GM21825 (cell line): Measurements from ENCODE around the gene FBXO7.

Experiments
- ATAC-seq: cut with Tn5 transposase; IDR thresholded peaks from one replicate; pipeline ENCODE4 v1.9.1; 2021; ENCODE audit warnings: mild to moderate bottlenecking, moderate library complexity; ENCODE audit not compliant: unreplicated experiment

FBXO7 gene

DNA sequence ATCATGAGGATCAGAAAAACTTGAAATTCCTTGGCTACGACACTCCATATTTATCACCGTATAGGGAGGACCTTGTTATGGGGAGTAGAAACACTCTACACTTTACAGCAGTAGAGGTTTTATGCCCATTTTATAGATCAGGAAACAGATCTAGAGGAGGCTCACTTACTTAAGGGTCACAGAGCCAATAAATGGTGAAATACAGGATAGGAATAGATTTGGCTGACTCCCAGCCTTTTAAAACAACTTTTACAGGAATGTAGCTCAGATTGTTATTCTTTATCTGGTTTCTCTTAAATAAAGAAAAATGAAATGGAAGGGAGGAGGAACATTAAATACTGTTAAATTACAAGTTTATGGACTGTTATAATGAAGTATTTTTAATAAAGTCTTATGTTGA lies 14.8 kb downstream of the FBXO7 start:
- ATAC-seq: no peak

DNA sequence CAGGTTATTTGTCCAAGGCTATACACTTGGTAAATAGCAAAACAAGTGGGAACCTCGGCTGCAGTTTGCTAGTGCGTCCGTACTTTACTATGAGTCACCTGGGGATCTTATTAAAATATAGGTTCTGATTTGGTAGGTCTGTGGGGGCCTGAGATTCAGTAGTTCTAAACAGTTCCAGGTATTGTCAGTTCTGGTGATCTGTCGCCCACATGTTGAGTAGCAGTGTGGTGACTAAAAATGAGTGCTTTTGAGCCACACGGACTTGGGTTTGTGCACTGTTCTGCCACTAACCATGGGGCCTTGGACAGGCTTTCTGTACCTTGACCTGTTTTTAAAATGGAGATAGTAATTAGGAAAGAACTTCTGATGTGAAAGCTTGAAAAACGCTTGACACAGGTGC lies 15.7 kb downstream of the FBXO7 start:
- no peak for ATAC-seq

DNA sequence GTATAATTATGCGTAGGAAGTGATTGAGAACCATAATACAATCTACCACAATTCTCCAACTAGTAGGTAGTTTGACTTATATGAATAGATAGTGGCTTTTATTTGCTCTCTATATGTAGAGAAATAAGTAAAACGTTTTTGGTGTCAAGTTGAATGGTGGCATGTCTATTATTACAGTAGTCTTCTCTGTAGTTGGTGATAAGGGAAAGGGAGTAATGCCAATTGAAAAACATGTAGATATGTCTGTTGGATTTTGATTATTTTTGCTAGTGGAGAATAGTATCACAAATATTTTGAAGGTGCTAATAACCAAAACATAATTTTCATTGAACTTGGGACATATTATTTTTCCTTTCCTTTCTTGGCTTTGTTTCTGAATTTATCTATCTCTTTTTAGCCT lies 17.5 kb downstream of the FBXO7 start:
- ATAC-seq: no peak

- no peak for ATAC-seq
These were observed 18.9 kb downstream of the FBXO7 start for GRCh38 chr22:32493551-32493950.

- no peak for ATAC-seq
These were observed 20.4 kb downstream of the FBXO7 start for GRCh38 chr22:32494971-32495370.

DNA sequence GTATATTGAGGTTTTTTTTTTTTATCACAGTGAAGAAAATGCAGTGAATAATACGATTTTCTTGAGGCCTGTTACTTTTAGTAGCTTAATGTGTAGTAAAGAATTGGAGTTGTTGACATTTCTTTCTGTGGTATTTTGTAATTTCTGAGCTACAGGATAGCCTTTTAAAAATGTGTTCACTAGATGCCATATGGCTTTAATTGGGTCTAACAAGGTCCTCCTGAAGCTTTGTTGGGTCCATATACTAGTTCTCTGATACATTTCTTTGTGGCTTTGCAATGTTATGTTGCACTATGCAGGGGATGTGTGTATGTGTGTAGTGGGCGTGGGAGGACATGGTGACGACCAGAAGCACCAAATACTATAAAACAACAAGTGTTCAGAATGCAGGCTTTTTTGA lies 25.1 kb downstream of the FBXO7 start:
- no peak for ATAC-seq

- no peak for ATAC-seq
These were observed 27.5 kb downstream of the FBXO7 start for GRCh38 chr22:32501836-32502752.

GRCh38 chr22:32509045-32509444 lies 34.4 kb downstream of the FBXO7 start:
- no peak for ATAC-seq

DNA sequence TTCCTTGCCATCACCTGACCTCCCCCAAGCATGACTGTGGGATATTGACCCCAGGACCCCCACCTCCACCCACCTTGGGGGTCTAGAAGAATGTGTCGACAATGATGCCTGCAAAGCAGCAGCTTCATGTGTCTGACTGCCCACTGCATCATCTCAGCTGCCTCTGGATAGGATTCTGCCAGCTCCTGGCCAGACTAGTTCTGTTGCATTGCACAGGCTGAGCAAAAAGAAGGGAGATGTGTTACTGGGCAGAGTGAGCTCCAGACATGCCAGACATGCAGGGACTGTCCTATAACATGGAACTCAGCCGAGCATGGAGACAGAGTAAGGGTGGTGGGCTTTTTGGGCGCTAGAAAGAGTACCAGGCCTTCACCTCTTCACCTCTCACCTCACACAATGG lies 36.7 kb downstream of the FBXO7 start:
- ATAC-seq: no peak

DNA sequence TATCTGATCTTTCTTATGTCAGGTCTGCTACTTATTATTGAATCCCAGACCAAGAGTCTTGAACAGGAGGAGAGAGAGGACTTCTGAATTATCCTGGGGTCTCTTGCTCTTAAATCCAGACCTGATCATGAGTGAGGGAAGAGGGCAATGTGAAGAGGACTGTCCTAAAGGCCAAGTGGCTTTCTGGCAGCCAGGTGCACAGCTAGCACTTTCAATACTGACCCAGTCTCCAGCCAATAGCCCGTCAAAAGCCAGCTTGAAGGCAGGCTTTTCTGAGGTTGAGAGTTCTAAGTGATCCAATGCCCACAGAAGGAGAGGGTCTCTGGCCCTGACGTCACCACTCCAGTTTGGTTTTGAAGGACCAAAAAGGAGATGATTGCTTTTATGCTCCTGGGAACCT lies 37.2 kb downstream of the FBXO7 start:
- ATAC-seq: no peak

GRCh38 chr22:32512267-32512982 lies 37.8 kb downstream of the FBXO7 start:
- no peak for ATAC-seq

- no peak for ATAC-seq
These were observed 40.5 kb downstream of the FBXO7 start for GRCh38 chr22:32515084-32515483.

DNA sequence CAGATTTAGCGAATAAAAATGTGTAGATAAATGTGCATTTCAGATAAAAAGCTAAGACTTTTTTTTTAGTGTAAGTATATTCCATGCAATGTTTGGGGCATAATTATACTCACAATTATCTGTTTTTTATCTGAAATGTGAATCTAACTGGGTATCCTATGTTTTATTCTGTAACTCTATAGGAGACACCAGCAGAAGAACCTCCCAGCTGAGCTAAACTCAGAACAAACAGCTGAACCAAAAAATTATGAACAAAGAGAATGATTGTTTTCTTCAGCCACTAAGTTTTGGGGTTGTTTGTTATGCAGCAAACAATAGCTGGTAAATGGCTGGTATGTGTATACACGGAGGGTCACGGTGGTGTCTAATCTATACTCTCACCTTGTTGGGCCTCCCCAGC lies 42.9 kb downstream of the FBXO7 start:
- ATAC-seq: no peak

DNA sequence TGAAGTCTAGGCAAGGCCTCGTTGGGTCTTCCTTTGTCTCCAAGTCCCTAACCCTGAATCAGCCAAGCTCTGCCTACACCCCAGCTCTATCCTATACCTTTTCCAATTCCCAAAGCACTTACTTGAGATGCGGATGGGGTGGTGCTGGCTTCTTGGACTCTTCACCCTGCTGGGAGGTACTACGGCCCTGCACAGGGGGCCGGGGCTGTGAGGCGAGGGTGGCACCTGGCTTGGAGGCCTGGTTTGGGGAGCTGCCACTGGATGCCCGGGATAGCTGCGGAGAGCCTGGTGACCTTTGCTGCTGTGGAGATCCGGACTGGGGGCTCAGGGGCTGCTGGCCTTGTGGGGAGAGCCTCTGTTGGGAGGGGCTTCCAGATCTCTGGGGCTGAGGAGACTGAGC lies 43.3 kb downstream of the FBXO7 start:
- ATAC-seq: no peak

DNA sequence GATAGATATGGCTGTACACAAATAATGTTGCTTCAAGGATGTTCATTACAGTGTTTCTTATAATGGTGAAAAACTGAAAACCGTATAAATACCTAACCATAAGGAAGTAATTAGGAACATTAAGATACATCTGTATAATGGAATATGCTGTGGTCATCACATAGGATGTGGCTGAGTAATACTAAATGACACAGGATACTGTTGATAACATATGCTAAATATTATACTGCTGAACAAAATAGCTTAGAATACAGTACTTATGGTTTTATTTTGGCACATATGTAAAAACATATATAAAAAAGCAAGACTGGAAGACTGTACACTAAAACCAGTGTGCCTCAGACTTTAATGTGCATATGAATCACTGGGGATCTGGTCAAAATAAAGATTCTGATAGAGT lies 43.8 kb downstream of the FBXO7 start:
- ATAC-seq: no peak

DNA sequence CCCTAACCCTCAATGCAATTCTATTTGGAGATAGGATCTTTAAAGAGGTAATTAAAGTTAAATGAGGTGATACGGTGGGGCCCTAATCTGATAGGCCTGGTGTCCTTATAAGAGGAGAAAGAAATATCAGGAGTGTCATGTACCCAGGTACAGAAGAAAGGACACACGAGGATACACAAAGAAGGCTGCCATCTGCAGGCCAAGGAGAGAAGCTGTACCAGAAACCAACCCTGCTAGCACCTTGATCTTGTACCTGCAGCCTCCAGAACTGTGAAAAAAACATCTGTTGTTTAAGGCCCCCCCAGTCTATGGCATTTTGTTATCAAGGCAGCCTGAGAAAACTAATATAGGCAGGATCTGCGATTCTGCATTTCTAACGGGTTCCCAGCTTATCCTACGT lies 44.2 kb downstream of the FBXO7 start:
- no peak for ATAC-seq

DNA sequence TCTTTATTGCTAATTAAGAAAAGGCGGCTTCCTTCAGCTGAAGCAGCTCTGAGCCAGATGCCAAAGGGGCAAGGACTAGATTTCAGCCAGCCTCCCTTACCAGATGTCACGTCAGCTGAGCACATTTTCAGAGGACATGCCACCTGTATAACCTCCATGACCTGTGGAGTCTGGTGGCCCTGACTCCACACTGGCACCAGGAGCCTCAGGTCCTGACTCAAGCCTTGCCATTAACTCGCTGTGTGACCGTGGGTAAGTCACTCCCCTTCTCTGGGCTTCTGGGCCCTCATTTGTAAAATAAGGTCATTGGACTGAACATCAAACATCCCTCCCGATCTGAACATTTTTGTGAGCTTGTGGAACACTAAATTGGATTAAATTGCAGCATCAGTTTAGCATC lies 46.0 kb downstream of the FBXO7 start:
- ATAC-seq: no peak

DNA sequence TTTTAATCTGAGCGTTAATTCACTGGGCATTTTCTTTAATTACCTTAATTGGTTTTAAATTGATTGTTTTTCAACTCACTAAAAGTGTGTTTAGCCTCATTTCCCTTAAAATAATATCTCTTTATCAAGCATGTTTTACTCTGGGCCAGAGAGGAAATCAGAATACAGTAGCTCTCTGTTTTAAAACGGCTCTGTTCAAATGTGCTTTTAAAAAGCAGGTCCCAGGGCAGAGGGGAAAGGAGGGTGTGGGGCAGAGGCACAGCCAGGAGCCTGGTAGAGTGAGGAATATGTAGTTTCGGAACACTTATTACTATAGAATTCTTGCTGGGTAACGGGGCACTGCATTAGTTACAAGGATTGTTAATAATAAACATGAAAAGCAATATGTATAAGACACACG lies 47.6 kb downstream of the FBXO7 start:
- no peak for ATAC-seq

GRCh38 chr22:32527756-32528155 lies 53.1 kb downstream of the FBXO7 start:
- no peak for ATAC-seq

DNA sequence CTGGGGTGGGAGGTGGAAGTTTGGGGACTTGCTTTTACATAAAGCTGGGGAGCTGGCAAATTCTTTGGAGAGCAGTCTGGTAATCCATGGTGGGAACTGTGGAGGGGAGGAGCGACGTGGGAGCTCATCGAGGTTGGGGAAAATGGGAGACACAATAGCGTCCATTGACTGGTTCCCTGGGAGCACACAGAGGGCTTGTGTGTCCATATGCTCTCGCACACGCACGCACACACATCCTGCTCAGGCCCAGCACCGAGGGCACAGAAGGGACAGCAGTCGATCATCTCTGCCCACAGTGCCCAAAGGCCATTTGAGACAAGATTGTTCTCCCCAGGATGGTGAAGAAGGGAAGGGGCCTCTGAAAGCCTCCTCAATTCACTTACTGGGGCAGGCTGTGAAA lies 53.7 kb downstream of the FBXO7 start:
- no peak for ATAC-seq

DNA sequence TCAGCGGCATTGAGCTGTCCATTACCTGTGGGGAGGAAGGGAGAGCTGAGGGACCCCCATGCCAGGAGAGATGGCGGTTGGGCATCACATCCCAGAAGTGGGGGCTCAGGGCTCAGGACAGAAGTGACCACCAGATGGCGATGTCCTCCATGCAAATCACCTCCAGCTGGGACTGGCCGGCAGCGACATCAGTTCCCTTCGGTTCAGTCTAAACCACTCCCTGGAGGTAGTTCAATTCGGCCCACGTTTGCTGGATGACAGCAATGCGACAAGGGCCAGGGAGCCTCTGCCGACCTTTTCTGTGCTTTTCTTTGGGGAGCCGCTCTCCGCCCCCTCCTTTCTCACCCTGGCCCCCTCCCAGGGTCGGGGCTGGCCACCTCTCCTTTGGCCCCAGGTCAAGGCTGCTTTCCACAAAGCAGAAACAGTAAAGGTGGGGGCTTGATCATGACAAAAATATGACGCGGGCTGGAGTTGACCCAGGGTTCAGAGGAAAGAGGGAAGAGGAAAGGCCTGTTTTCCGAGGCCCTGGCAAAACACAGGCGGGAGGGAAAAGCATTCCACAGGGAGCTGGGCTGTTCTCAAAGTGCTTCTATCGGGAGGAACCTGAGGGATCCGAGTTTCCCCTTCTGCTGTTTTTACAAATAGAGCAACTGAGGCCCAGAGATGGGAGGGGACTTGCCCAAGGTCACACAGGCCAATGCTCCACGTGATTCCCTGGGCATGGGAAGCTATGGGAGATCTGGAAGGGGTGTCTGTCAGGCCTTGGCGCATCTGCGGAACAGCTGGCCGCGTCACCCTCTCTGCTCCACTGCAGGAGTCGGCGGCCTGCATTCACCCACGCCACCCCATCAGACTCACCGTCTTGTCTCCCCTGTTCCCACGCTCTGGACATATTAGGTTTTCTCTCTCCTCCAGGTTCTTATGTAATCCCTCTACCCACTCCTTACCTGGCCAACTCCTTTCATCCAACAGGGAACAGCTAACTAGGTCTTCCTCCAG lies 54.7 kb downstream of the FBXO7 start:
- ATAC-seq: no peak
